GM21360 (cell line): ENCODE measurements around the gene PRSS56.

Source experiments
- ATAC-seq: cut with Tn5 transposase; IDR thresholded peaks from one replicate; pipeline ENCODE4 v1.9.1; 2021; ENCODE audit warnings: mild to moderate bottlenecking, moderate library complexity; ENCODE audit not compliant: unreplicated experiment

Gene PRSS56

GRCh38 chr2:232540441-232541041, 20.4 kb downstream of the PRSS56 start:
- ATAC-seq, result no peak

GRCh38 chr2:232541195-232541960, 21.2 kb downstream of the PRSS56 start:
- ATAC-seq, result no peak

- no peak for ATAC-seq
These were observed 21.9 kb downstream of the PRSS56 start for GRCh38 chr2:232541961-232542714.

GRCh38 chr2:232542715-232543467, 22.7 kb downstream of the PRSS56 start:
- ATAC-seq, result no peak

GRCh38 chr2:232543491-232543890, 23.3 kb downstream of the PRSS56 start:
- ATAC-seq, result no peak

GRCh38 chr2:232543928-232544631, 23.9 kb downstream of the PRSS56 start:
- ATAC-seq, result no peak

- no peak for ATAC-seq
These were observed 24.5 kb downstream of the PRSS56 start for GRCh38 chr2:232544674-232545073.

GRCh38 chr2:232545511-232546375, 25.6 kb downstream of the PRSS56 start:
- no peak for ATAC-seq

GRCh38 chr2:232547991-232548390, 27.8 kb downstream of the PRSS56 start:
- ATAC-seq, result no peak

GRCh38 chr2:232549655-232550353, 29.6 kb downstream of the PRSS56 start:
- no peak for ATAC-seq

- ATAC-seq, result peak; percentile 90
These were observed 30.4 kb downstream of the PRSS56 start, which contains the start of the genes EIF4E2 and TIGD1 for GRCh38 chr2:232550354-232551249. Gene EIF4E2, plus strand, starts transcription at chr2:232550689. Its CDS starts 36 bp downstream, at chr2:232550725. Gene TIGD1, minus strand, starts transcription at chr2:232550557. Its CDS starts 675 bp downstream, at chr2:232549882.

GRCh38 chr2:232551250-232551638, 31.1 kb downstream of the PRSS56 start:
- no peak for ATAC-seq

- ATAC-seq, result no peak
These were observed 31.6 kb downstream of the PRSS56 start for GRCh38 chr2:232551776-232552175.

GRCh38 chr2:232556426-232556825, 36.2 kb downstream of the PRSS56 start:
- ATAC-seq, result no peak

- ATAC-seq, result no peak
These were observed 42.4 kb downstream of the PRSS56 start for GRCh38 chr2:232562515-232563151.

GRCh38 chr2:232563580-232563979, 43.4 kb downstream of the PRSS56 start:
- no peak for ATAC-seq

GRCh38 chr2:232567721-232568120, 47.5 kb downstream of the PRSS56 start:
- ATAC-seq, result no peak
